22Rv1 (cell line): ENCODE measurements around the gene ALDH1A3.

Experiments
- ZFX ChIP-seq: fragments of 450-650 bp; IDR thresholded peaks from 2 replicates; pipeline ENCODE4 v1.6.1; 2017; ENCODE audit warnings: antibody characterized with exemption, borderline replicate concordance
- TF ChIP-seq, protein P1 (sequence below): fragments of 450-650 bp; IDR thresholded peaks from 2 replicates; pipeline ENCODE4 v1.5.1; 2017; ENCODE audit warnings: mild to moderate bottlenecking

DNA sequence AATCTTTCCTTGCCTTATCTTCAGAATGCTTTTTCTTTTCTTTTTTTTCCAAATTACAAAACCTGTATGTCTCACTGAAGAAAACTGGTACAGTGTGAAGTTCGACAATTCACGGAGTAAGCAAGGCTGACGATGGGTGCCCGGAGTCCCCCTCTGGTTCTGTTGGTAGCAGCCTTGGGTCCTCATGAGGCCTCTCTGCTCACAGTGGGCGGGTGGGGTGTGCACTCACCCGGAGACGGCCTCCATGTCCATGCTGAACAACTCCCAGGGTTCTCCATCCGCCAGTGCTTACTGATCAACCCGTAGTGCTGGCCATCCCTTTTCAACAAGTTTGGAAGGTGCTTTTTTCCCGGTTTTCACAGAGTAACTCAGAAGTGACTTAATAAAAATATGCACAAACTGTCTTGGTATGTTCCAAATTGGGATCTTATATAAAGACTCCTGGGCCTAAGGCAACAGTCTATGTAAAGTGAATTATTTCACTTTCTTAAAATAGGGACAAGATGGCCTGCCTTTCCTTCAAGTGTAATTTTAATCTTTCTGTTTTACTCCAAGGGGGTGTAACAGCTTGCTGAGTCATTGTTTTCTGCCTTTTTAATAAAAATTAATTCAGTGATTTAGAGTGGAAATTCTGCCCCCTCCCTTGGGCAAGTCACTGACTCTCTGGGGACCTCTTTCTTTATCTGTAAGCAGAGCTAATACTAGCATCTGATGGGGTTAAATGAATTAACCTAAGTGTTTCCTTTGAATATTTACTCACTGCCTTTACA, 63.2 kb downstream of the ALDH1A3 start:
- TF ChIP-seq, protein P1, sequence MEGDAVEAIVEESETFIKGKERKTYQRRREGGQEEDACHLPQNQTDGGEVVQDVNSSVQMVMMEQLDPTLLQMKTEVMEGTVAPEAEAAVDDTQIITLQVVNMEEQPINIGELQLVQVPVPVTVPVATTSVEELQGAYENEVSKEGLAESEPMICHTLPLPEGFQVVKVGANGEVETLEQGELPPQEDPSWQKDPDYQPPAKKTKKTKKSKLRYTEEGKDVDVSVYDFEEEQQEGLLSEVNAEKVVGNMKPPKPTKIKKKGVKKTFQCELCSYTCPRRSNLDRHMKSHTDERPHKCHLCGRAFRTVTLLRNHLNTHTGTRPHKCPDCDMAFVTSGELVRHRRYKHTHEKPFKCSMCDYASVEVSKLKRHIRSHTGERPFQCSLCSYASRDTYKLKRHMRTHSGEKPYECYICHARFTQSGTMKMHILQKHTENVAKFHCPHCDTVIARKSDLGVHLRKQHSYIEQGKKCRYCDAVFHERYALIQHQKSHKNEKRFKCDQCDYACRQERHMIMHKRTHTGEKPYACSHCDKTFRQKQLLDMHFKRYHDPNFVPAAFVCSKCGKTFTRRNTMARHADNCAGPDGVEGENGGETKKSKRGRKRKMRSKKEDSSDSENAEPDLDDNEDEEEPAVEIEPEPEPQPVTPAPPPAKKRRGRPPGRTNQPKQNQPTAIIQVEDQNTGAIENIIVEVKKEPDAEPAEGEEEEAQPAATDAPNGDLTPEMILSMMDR, result no peak
- TF ChIP-seq ZFX, result no peak
